GM19463 (cell line): ENCODE results near the gene SPAG5.
"Not testable (repeated sequence)": the region's sequence is repeated elsewhere in the genome, so short reads cannot be mapped to it uniquely, and the experiment has no call there.

Experiments
- ATAC-seq: cut with Tn5 transposase; IDR thresholded peaks from one replicate; pipeline ENCODE4 v1.9.1; 2021; ENCODE audit warnings: mild to moderate bottlenecking, moderate library complexity; ENCODE audit not compliant: unreplicated experiment

Gene SPAG5

GRCh38 chr17:28610376-28610775 is 11.6 kb upstream of the SPAG5 start:
- ATAC-seq = no peak

- ATAC-seq = not testable (repeated sequence)
Measured at GRCh38 chr17:28604031-28604430, 5.2 kb upstream of the SPAG5 start.

GRCh38 chr17:28599311-28600184 is 723 bp upstream of the SPAG5 start:
- ATAC-seq = peak; percentile 31

GRCh38 chr17:28598389-28598788 is 436 bp downstream of the SPAG5 start:
- no peak for ATAC-seq

GRCh38 chr17:28597606-28598383 is 1.0 kb downstream of the SPAG5 start:
- no peak for ATAC-seq

- no peak for ATAC-seq
Measured at GRCh38 chr17:28592260-28592659, 6.6 kb downstream of the SPAG5 start.

GRCh38 chr17:28585851-28586250 is 13.0 kb downstream of the SPAG5 start:
- ATAC-seq = no peak

- ATAC-seq = no peak
Measured at GRCh38 chr17:28584434-28584833, 14.4 kb downstream of the SPAG5 start.

- ATAC-seq = no peak
Measured at GRCh38 chr17:28582513-28582912, 16.3 kb downstream of the SPAG5 start.

- ATAC-seq = no peak
Measured at GRCh38 chr17:28580959-28581358, 17.9 kb downstream of the SPAG5 start.

GRCh38 chr17:28579526-28579925 is 19.3 kb downstream of the SPAG5 start:
- no peak for ATAC-seq

GRCh38 chr17:28578246-28579195 is 20.3 kb downstream of the SPAG5 start:
- no peak for ATAC-seq

- ATAC-seq = no peak
Measured at GRCh38 chr17:28577466-28577824, 21.4 kb downstream of the SPAG5 start.

- peak; percentile 91 for ATAC-seq
Measured at GRCh38 chr17:28576758-28577465, 21.9 kb downstream of the SPAG5 start, which contains the start of gene ALDOC. Gene ALDOC (minus strand): TSS chr17:28576895. CDS start chr17:28575532, 1,363 bp downstream.

GRCh38 chr17:28576016-28576415 is 22.8 kb downstream of the SPAG5 start:
- ATAC-seq = not testable (repeated sequence)

GRCh38 chr17:28575126-28575795 is 23.6 kb downstream of the SPAG5 start:
- no peak for ATAC-seq

- ATAC-seq = no peak
Measured at GRCh38 chr17:28574526-28574925, 24.3 kb downstream of the SPAG5 start.

GRCh38 chr17:28573966-28574480 is 24.8 kb downstream of the SPAG5 start:
- no peak for ATAC-seq

GRCh38 chr17:28573521-28573920 is 25.3 kb downstream of the SPAG5 start:
- ATAC-seq = no peak

- no peak for ATAC-seq
Measured at GRCh38 chr17:28573040-28573380, 25.8 kb downstream of the SPAG5 start.
